Fibroblast of pulmonary artery (primary cell): ENCODE results near the gene TMEM214.

Experiments
- DNase-seq: peaks from one replicate; pipeline ENCODE4 v3.0.0-alpha.2; 2010; ENCODE audit warnings: low read depth
- H3K4me3 ChIP-seq: replicated peaks from 2 replicates; pipeline ENCODE4 v1.5.1; 2011; ENCODE audit warnings: low read depth, mild to moderate bottlenecking, control low read depth, low read length, moderate library complexity
- CTCF ChIP-seq: IDR thresholded peaks from 2 replicates; pipeline ENCODE4 v1.5.1; 2011; ENCODE audit warnings: mild to moderate bottlenecking, control low read depth, low read length, inconsistent platforms; ENCODE audit errors: missing control alignments

Gene TMEM214

GRCh38 chr2:27084297-27085061 lies 51.7 kb downstream of the TMEM214 start:
- no peak overlapping the region for H3K4me3 ChIP-seq
- no peak for DNase-seq
- TF ChIP-seq CTCF: no peak

- no peak for TF ChIP-seq CTCF
- DNase-seq: no peak
- peak overlapping the region; percentile 45 for H3K4me3 ChIP-seq
These were observed 52.4 kb downstream of the TMEM214 start for GRCh38 chr2:27085062-27085672.

- DNase-seq: peak; percentile 54
- H3K4me3 ChIP-seq: peak overlapping the region; percentile 45
- peak; percentile 25 for TF ChIP-seq CTCF
These were observed 52.9 kb downstream of the TMEM214 start for GRCh38 chr2:27085673-27086089.

GRCh38 chr2:27086090-27086723 lies 53.4 kb downstream of the TMEM214 start:
- TF ChIP-seq CTCF: peak; percentile 32
- peak; percentile 91 for DNase-seq
- peak overlapping the region; percentile 45 for H3K4me3 ChIP-seq

- TF ChIP-seq CTCF: no peak
- DNase-seq: no peak
These were observed 54.2 kb downstream of the TMEM214 start, which contains the start of gene KHK for GRCh38 chr2:27086724-27087593. KHK (plus strand) TSS chr2:27086772; CDS start chr2:27087260, 488 bp downstream.

GRCh38 chr2:27087823-27088410 lies 55.2 kb downstream of the TMEM214 start:
- DNase-seq: no peak
- H3K4me3 ChIP-seq: no peak overlapping the region

More at GRCh38 chr2:27086724-27087593, 54.2 kb downstream of the TMEM214 start, which contains the start of gene KHK:
- peak within 1 kb of the TSS; percentile 45 for H3K4me3 ChIP-seq

More at GRCh38 chr2:27087823-27088410, 55.2 kb downstream of the TMEM214 start:
- TF ChIP-seq CTCF: no peak
